CD4-positive, alpha-beta T cell treated with Interferon alpha-2 for 1 hour (primary cell): ENCODE data around the gene ATP2B2.

Experiments
- DNase-seq, 2 donors: peaks; one replicate each; pipeline ENCODE4 v3.0.0-alpha.2; 2020 to 2022

The ATP2B2 gene

DNA sequence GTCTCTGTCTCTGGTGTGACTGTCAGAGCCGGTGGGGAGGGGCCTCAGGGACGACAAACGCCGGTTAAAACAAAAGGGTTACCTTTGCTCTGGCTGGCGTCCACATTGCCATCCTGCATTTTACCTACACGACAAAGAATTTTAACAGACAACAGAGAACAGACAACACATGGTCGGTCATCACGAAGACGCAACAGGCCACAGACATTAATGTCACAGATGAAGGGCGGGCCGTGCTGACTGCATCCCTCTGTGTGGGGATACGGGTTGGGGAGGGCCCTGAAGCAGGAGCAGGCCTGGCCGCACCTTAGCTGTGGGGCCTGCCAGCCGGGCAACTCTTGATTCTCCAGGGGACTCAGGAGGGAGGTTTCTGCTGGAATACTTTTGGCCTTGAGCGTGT lies 126.2 kb downstream of the ATP2B2 start:
- DNase-seq, result no peak

DNA sequence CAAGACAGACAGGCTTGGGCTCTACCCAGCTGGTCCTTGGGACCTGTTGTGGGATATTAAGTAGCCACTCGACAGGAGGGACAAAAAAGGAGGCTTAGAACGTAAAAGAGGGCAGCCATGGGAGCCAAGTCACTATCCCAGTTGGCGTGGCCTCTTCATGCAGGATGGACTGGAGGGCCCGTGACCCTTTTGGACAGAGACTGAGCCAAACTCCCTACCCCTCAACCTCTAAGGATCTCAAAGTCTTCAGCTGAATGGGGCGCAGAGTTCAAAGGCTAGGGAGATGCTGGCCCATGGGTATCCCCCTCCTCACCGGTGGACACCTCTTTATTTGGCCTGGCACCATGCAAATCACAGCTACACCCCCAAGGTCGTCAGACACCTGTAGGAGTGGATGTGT lies 126.6 kb downstream of the ATP2B2 start:
- DNase-seq, result no peak

DNA sequence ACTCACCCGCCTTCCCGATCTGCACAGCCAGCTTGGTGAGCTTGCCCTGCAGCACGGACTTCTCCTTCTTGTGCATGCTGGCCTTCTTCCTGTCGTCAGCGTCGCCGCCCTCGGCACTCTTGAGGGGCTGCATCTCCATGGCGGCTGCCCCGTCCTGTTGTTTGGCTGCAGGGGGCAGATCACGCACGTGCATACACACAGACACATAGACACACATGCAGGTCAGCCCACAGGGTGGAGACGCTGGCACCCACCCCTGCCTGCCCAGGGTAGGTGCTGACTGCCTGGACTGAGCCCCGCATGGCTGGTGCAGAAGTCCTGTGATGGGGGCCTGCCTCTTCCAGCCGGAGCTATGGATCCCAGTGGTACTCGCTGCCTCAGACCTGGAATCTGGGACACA lies 127.1 kb downstream of the ATP2B2 start:
- no peak for DNase-seq

DNA sequence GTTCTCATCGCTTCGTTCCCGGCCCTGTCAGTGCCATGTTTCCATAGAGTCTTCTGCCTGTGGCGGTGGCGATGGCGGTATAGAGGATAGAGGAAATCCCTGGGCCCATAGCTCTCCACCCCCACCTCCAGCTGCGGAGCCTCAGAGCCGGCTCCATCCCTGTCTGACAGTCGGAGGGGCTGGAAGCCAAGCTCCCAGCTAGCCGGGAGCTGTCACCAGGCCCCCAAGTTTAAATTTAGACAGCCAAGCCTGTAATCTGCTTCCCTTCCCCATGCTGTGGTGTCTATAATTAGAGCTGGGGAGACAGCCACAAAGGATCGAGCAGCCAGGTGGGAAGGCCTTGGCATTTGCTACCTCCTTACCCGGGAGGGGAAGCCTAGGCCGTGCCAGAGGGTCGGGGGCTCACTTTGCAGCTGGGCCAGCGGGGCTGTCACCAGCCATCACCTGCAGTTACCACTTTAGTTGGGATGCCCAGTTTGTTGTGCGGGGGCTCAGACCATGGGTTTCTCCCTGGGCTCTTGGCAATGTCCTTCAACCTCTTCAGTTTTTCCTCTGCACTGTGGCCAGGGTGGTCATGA lies 128.1 kb downstream of the ATP2B2 start:
- no peak for DNase-seq

DNA sequence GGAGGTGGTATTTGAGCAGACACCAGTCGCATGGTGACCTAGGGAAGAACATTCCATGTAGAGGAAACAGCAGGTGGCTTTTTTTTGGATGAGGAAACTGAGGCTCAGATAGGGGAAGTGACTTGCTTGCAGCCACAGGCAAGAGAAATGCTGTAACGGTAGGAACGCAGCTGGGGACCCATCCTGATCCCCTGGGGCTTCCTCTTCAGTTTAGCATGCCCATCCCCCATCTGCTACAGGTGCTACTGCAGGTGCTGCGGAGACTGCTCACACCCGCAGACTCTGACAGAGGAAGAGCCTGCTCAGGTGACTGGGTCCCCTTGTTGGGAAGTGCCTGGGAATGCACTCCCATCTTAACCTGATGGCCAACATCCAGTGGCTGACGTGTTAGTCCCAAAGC lies 129.0 kb downstream of the ATP2B2 start:
- DNase-seq, result no peak

DNA sequence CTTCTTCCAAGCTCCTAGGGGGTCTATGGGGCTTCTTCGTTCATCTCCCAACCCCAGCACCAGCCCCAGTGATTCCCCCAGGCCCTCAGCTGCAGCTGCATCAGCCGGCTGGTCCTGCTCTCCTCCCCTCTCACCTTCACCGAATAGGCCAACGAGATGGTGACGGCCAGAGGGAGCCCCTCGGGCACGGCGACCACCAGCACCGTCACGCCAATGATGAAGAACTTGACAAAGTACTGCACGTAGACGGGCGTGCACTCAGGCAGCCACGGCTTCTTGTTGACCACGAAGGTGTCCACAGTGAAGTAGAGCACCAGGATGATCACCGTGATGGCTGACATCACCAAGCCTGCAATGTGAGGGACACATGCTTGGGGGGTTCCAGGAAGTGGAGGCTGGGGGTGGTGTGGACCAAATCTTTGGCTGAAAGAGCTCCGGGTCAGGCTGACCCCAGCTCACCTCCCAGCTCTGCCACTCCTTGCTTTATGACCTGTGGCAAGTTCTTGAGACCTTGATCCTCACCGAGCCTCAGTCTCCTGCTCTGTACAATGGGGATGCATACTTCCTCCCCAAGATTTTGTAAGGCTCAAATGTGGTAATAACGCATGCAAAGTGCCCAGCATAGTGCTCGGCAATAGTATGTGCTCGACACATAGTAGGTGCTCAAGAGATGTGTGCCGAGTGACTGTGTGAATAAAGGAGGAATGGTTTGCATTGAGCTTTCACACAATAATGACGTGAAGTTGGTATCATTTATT lies 129.9 kb downstream of the ATP2B2 start:
- DNase-seq, result no peak

DNA sequence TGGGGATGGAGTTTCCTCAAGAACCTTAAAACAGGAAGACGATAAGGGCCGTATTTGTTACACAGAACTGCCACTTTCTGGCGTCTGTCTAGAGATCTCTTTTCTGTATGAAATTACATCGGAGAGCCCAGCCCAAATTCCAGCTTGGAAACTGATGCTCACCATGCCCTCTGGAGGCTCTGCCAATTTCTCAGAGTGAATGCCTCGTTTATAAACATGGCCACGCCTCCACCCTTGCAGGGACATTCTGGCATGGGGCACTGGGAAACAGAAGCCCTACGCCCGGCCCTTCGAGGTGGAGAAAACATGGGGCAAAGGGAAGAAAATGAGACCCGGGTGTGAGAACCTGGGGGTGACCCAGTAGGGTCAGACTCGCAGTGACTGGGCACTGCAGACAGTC lies 131.1 kb downstream of the ATP2B2 start:
- DNase-seq, result no peak

DNA sequence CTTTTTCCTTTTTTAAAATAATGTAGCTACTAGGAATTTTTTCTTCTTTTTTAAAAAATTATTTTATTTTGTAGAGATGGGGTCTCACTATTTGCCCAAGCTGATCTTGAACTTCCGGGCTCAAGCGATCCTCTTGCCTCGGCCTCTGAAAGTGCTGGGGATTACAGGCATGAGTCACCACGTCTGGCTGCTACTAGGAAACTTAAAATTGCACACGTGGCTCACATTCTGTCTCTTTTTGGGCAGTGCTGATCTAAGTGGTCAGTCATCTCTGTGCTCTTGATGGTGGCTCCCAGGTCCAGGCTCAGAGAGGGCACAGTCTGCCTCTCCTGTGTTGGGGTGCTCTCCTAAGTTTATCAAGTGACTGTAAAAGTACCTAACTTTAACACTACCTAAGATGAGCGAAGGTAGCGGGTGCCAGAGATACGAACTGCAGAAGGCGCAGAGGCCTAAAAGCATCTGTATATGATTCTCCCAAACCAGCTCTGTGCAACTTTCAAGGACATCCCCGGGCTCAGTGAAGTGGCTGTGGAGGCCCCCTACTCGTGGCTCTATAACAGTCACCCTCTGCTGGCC lies 131.6 kb downstream of the ATP2B2 start:
- DNase-seq, result no peak

DNA sequence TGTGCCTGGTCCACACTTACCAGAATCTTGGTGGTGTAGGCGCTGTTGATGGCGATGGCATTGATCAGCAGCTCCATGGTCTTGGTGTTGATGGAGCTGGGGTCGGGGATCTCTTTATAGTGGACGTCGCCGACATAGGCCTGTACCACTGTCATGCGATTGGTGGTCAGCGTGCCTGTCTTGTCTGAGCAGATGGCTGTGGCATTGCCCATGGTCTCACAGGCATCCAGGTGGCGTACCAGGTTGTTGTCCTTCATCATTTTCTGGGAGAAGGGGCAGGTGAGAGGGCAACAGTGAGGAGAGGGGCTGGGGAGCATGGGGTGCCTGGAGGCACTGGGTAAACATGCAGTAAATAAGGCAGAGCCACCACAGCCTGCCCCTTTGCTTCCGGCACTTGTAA lies 133.6 kb downstream of the ATP2B2 start:
- DNase-seq, result no peak

DNA sequence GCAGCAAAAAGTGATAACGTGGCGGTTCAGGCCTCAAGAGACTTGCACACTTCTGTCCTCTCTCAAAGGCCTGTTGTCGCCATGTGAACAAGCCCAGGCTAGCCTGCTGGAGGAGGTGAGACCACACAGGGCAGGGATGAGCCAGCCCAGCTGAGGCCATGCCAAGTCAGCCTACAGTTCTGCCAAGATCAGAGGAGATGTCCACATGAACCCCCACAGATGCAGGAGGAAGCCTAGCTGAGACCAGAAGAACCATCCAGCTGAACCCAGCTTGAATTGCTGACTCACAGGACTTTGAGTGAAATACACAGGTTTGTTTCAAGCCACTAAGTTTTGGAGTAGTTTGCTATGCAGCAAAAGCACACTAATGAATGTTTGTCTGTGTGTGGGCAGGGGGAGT lies 134.2 kb downstream of the ATP2B2 start:
- no peak for DNase-seq

DNA sequence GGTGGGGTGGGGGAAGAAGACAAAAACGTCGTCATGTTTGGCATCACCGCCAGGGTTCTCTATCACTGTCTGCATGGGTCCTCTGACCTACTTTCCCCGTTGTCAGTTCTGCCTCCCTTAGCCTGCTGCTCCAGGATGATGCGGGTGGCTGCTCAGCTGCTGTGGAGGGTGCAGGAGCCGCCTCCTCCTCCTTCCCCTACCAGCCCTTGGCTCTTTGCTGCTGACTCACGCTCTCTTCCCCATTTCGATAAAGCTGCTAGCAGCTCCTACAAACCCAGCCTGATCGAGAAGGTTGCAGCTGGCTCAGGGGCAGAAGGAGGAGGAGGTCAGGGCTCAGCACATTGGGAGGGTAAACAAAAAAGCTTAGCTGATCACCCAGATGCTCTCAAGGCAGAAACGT lies 135.0 kb downstream of the ATP2B2 start:
- peak in 1 of 2 donors; percentile 9 for DNase-seq

DNA sequence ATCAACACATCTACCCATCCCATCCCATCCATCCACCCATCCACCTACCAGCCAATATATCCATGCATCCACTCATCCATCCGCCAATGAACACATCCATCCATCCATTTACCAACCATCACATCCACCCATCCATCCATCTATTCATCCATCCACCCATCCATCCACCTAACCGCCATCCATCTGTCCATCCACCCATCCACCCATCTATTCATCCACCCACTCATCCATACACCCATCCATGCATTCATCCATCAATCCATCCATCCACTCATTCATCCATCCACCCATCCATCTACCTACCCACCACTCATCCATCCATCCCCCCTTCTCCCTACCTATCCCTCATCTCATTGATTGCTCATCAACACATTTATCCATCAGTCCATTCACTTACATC lies 136.9 kb downstream of the ATP2B2 start:
- no peak for DNase-seq

DNA sequence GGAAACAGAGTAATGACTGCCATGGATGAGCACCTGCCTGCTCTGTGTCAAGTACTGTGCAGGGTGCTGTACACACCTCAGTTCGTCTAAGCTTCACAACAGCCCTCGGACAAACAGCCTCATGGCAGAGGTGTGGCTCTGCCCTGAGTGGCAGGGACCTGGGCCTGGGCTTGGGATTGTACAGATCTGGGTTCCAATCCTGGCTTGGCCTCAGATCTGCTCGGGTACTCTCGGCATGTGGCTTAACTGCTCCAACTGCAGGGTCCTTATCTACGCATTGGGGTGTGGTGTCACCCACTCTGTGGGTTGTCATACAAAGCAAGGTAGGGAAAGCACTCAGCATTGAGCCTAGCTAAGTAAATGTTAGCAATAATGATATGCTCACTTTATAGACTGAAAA lies 137.9 kb downstream of the ATP2B2 start:
- no peak for DNase-seq

DNA sequence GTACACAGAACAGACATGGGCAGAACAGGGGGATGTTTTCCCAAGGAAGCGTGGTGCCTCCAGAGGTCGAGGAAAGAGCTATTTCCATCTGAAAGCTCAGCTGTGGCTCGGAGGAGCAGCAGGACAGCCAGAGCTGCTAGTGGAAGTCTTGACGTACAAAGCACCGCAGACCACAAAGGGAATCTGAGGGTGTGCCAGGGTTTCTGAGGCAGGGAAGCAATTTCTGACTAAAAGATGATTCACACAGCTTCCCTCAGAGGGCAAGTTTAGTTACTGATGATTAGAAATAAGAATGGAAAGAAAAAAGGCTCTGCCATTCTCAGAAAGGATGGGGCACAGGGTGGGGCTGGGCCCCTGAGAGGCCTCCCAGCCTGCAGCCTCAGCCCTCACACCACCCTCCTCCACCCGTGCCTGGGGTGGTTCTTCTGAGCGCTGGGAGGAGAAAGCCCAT lies 138.7 kb downstream of the ATP2B2 start:
- DNase-seq, result no peak

DNA sequence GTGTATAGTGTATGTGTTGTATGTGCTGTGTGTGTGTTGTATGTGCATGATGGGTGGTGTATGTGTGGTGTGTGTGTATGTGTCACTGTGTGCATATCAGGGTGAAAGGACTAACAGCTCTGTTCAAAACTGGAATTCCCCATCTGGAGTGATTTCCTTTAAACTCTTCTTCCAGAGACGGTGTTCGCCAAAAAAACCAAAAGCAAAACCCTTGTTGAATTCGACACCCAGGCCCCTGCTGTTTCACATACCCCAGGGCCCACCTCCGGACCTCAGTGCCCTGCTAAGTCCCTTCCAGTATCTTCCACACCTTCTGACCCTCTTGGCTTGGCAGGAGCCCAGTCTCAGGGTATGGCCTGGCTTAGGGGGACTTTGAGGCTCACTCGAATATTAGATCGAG lies 139.6 kb downstream of the ATP2B2 start:
- no peak for DNase-seq

DNA sequence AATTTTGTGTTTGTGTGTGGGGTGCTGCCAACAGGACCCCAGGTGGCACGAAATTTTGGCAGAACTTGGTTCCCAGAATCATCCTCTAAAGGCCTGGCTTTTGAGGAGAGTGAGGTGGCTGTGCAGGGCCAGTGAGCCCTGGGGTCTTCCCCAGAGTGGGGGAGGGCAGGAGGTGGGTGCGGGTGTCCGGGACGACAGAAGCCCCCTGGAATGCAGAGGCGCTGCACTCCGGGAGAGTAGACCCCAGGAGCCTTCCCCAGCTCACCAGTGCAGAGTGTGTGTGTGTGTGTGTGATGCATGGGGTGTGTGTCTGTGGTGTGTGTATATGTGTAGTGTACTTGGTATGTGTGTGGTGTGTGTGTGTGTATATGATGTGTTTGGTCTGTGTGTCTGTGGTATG lies 140.1 kb downstream of the ATP2B2 start:
- no peak for DNase-seq

DNA sequence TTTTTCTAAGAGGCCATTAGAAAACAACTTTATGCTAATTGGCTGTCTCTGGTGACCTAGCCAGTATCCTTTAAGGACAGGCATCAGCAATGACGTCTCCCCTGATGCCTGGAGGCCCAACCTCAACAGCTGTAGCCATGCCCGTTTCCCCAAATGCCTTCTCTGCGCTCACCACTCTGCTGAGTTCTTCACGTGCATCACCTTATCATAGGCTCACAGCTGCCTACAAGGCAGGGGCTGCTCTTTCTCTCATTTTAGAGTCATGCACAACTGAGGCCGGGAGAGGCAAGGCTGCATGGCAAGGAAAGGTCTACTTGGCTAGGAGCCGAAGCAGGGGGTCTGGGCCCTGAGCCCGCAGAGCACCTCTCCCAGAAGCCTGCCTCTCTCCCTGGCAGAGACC lies 140.6 kb downstream of the ATP2B2 start:
- DNase-seq, result no peak

DNA sequence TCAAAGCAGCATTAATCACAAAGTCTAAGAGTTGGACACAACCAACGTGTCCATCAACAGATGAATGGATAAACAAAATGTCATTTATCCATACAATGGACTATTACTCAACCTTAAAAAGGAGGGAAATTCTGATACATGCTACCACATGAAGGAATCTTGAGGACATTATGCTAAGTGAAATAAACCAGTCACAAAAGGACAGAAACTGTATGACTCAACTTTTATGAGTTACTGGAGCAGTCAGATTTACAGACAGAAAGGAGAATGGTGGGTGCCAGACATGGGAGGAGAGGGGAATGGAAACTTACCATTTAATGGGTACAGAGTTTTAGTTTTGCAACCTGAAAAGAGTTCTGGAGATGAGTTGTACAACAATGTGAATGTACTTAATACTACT lies 141.5 kb downstream of the ATP2B2 start:
- DNase-seq, result no peak

DNA sequence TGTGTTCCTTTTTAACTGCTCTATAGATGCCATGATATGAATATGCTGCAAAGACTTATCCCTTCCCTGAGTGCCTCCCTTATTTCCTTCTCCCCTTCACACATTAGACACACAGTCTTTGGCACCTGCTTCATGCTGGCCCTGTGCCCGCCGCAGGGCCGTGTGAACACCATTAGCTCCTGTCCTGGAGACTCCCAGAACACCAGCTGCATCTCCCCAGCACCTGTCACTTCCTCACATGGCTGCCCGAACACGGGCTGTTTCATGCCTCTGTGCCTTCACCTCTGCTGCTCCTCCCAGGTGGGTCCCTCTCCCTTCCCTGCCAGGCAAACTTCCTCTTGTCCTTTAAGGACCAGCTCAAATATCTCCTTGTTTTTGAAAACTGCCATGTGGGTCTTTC lies 144.0 kb downstream of the ATP2B2 start:
- DNase-seq, result no peak

DNA sequence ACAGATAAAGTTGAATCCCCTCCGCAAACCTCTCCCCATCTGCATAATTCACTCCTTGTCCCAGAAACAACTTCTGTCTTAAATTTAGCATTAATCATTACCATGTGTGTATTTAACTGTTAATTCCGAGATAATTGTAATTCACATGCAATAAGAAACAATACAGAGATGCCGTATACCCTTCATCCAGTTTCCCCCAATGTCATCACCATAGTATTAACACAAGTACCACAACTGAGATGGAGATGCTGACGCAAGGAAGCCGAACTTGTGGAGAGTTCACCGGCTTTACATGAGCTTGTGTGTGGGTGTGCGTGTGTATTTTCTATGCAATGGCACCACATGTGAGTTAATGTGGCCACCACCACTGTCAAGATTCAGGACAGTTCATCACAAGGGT lies 144.9 kb downstream of the ATP2B2 start:
- no peak for DNase-seq

DNA sequence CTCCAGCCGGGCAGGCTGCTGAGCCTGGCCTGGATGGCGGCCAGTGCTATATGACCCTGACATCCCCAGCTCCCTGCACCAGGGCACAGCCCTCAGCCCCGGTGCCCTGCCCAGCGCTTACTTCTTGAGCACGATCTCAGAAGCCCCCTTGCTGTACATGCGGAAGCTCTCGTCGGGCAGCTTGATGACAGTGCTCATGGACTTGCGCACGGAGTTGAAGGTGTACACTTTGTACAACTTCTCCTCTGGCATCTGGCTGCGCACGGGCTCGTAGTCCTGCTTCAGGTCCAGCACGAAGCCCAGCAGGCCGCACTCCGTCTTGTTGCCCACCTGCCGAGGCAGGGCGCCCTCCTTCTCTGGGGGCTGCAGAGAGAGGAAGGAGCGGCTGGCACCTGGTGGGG lies 145.6 kb downstream of the ATP2B2 start:
- no peak for DNase-seq

DNA sequence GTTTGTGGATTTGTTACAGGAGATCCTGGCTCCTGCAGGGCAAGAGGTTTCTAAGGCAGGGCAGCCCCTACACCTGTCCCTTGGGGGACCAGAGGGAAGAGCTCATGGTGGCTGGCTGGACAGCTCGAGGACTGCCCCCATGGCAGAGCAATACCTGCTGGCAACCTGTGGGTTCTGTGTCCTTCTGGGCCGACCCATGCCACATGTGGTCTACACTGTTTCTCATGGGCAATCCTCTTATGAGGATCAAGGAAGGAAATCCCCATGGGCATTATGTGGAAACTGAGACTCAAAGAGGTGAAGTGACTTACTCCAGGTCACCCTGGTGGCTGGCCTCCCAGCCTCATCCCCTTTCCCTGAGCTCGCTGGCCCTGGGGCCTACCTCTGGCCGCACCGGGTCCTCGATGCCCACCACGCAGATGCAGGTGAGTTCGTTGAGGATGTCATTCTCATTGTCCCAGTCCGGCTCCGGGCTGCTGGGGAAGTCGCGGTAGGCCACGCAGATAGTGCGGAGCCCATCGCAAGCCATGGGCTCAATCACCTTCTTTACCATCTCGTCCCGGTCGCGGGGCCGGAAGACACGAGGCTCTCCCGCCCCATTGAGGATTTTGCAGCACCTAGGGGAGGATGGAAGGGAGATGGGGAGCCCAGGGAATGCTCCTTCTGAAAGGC lies 146.9 kb downstream of the ATP2B2 start:
- DNase-seq, result no peak

DNA sequence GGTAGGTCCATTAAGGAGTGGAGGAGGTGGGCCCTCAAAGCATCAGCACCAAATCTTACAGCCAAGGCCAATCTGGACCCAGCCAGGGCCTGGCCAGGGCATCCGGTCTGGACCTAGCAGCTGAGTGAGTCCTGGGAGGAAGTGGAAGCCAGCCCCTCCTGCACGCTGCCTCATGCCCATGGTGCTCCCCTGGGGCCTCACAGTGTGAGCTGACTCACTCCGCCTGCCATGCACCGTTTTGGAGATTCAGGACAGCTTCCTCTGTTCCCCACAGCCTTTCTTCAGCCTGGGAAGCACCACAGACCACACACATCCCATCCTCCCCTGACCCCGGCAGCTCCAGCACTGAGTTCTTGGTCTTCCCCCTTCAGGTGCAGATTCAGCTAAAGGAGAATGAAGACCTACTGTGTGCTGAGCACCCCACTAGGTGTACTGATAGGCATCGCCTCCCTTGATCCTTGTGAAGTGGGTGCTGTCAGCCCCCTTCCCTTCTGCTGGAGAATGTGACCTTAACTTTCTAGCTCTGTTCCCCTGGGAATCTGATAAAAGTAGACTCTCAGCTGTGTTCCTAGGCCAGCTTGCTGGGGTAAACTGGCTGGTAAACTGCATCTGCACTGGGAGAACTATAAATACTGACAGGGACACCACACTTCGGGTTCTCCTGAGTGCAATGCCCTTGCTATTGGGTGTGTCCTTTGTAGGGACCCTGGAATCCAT lies 147.6 kb downstream of the ATP2B2 start:
- DNase-seq, result peak in 1 of 2 donors; percentile 3
